DMS53 (cell line): ENCODE results near the gene CHCHD3.
A peak's percentile ranks its signal among the peaks of the same experiment; 100 is the strongest.
"Not testable (repeated sequence)": the region's sequence is repeated elsewhere in the genome, so short reads cannot be mapped to it uniquely, and the experiment has no call there.

ENCODE experiments used
- DNase-seq: peaks from one replicate; lab custom pipeline; 2025; lab: John Stamatoyannopoulos, UW

Gene CHCHD3

DNA sequence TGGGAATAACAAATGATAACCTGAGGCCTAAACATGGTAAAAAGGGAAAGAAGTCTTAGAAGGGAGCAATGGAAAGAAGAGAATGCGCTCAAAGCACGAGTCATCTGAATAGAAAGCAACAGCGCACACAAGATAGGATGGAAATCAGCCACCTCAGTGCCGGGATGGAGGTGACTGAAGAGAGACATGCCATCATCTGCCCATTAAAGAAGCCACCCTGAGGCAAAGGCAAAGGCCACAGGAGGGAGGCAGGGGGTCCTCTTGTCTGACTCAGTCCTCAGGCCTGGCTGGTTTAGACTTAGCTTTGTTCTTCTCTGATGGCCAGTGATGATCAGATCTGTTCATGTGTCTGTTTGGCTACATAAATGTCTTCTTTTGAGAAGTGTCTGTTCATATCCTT, 180.6 kb downstream of the CHCHD3 start:
- no peak for DNase-seq

DNA sequence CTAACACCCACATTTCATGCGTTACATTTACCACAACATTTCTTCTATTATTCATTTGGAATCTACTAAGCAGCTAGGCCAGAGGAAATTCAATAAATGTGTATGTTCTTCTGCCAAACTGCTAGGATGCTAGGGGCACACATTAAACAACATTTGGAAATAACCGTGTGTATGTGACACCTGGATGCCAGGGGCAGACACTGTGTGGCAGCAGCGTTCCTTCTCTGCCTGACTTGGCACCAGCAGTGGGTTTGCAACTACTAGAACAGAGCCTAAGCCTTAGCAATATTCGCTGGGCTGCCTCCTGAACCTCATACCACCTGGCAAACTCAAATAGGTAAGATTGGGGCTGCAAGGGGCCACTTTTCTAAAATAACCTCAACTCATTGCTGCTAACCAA, 182.1 kb downstream of the CHCHD3 start:
- DNase-seq = peak; percentile 30

DNA sequence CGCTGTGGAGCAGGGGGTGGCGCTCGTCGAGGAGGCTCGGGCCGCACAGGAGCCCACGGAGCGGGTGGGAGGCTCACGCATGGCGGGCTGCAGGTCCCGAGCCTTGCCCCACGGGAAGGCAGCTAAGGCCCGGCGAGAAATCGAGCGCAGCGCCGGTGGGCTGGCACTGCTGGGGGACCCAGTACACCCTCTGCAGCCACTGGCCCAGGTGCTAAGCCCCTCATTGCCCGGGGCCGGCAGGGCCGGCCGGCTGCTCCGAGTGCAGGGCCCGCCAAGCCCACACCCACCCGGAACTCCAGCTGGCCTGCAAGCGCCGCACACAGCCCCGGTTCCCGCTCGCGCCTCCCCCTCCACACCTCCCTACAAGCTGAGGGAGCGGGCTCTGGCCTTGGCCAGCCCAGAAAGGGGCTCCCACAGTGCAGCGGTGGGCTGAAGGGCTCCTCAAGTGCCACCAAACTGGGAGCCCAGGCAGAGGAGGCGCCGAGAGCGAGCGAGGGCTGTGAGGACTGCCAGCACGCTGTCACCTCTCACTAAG, 183.2 kb downstream of the CHCHD3 start:
- not testable (repeated sequence) for DNase-seq

DNA sequence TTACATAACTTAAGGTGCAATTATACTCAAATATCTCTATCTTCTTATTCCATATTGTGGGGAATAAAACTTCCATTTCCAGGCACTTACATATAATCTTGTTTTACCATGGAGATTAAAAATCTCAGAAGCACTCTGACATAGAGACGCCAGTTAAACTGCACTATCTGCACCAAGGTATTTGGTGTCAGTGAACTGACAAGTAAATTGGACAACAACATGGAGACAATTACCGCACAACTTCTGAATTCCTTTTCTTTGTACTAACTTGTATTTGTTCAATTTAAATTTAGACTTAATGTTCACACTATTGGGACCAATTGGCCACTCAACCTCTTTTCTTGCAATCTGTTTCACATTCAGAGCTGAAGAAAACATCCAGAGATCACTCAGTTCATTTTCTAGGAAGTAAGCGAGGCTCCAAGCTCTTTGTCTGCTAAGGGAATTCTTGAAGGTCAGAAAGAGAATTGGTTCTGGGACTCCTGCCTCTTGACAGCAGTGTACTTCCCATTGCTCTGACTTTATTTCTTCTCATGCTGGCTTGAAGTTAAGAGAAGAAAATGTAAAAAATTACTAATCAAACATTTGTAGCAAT, 184.7 kb downstream of the CHCHD3 start:
- no peak for DNase-seq

DNA sequence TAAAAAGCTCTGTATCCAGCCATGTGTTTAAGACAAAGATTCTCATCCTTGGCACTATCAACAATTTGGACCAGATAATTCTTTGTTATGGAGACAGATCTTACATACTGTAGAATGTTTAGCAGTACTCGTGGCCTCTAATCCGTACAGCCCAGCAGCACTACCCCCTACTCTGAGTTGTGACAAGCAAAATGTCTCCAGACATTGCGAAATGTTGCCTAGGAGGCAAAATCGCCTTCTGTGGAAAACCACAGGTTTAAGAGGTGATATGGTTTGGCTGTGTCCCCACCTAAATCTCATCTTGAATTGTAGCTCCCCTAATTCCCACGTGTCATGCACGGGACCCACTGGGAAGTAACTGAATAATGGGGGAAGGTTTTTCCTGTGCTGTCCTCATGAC, 186.7 kb downstream of the CHCHD3 start:
- no peak for DNase-seq

DNA sequence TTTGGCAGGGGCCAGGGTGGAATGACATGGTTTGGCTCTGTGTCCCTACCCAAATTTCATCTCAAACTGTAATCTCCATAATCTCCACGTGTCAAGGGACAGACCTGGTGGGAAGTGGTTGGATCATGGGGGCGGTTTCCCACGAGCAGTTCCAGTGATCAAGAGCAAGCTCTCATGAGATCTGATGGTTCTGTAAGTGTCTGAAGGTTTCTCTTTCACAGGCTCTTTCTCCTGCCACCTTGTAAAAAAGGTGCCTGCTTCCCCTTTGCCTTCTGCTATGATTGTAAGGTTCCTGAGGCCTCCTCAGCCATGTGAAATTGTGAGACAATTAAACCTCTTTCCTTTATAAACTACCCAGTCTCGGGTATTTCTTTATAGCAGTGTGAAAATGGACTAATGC, 188.3 kb downstream of the CHCHD3 start:
- DNase-seq = no peak

DNA sequence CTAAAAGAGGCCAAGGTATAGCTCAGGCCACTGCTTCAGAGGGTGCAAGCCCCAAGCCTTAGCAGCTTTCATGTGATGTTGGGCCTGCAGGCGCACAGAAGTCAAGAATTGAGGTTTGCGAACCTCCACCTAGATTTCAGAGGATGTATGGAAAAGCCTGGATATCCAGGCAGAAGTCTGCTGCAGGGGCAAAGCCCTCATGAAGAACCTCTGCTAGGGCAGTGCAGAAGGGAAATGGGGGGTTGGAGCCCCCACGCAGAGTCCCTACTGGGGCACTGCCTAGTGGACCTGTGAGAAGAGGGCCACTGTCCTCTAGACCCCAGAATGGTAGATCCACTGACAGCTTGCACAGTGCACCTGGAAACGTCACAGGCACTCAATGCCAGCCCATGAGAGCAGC, 189.1 kb downstream of the CHCHD3 start:
- DNase-seq = not testable (repeated sequence)

DNA sequence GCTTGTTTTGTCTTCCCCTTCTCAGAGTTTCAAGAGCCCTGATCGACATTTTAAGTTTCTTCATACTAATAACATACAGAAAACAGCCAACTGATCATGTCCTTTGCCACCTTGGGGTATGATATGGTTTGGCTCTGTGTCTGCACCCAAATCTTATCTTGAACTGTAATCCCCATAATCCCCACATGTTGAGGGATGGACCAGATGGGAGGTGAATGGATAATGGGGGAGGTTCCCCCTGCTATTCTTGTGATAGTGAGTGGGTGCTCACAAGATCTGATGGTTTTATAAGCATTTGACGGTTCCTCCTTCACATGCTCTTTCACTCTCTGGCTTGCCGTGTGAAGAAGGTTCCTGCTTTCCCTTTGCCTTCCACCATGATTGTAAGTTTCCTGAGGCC, 190.3 kb downstream of the CHCHD3 start:
- DNase-seq = no peak

DNA sequence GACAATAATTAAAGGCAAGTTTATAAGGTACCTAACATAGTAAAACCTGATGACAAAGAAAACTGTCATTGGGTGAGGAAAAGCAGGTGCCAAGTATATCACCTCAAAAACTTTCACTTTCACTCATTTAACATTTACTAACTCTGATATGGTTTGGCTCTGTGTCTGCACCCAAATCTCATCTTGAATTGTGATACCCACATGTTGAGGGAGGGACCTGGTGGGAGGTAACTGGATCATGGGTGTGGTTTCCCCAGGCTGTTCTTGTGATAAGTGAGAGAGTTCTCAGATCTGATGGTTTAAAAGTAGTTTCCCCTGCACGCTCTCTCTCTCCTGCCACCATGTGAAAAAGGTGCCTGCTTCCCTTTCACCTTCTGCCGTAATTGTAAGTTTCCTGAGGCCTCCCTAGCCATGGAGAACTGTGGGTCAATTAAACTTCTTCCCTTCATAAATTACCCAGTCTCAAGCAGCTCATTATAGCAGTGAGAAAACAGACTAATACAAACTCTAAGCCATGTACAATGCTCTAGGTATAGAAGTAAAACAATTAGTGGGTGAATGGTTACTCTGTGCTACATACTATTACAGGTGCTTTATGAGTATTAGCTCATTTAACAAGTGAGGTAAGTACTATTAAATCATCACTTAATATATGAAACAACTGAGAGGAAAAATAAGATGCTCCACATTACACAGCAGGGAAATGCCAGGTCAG, 199.0 kb downstream of the CHCHD3 start:
- DNase-seq = no peak

DNA sequence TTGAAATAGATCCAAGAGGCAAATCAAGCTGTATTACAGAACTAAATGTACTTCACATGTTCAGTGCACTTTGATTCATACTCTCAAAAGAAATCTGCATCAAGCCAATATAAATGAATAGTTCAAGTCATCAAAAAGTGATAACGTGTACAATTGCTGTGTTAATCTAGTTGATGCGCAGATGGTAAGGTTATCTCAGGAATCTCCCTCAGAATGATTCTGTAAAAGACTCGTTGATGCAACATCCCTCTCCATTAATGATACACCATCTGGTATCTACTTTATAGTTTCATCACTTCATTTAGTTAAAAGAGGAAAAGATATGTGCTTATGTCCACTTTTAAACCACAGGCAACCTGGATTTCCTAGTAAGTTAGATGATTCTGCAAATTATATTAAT, 200.6 kb downstream of the CHCHD3 start:
- no peak for DNase-seq

DNA sequence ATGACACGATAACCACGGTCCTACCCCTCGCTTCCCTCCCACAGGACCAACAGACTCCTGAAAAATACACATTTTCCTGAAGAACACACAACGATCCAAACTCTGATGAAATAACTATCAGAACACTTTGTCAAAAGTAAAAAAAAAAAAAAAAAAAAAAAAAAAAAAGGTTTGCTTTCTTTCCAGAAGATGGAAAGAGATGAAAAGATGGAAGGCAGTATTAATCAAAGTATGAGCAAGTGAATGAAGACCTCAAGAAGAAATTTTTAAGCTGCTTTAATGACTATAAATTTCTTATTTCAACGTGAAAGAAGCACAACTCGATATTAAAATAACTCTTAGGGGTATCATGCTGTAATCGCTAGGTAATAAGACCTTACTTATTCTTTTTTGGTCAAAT, 202.3 kb downstream of the CHCHD3 start:
- DNase-seq = no peak

DNA sequence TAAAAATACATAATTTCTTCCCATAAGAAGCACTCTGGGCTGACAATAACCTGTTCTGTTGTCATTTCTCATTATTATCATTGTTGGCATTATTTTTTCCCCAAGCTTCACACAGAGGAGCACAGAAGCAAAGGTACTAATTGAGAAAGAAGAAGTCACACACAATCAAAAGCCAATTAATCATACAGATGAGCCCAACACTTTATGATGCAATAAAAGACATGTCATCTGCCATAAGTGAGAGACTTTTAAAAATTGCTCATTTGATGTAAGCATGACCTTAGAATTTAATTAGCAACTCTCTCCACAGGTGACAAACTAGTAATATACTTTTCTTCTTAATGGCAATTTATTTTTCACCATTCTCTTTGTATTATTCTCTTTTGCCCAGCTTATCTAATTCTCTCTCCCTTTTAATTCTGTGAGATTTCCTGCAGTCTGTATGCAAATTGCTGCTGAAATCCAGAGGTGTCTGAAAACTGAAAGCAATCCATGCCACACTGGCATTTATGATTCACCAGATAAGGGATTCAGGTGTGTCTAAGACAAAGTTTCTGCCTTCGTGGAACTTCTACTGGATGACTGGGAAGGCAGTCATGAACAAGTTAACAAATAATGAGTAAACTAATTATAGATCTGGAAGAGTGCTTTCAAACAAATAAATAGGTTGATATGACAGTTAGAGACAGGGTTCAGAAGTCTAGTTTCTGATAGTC, 203.5 kb downstream of the CHCHD3 start:
- no peak for DNase-seq

DNA sequence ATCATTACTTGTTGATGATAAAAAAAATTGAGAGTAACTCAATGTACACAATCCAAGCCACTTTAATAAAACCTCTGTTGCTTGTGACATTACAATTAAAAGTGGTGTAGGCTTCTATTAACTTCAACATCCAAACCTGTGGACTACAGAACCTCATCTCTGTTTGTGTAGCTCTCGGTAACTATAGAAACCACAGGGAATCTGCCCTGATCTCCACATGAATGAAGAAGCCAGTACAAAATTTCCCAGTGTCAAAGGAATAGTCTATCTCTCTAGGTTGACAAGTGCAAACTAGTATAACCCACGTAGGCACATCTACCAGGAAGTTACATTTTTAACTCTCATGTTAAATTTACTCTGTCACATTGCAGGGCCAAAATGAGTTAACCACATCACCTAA, 204.3 kb downstream of the CHCHD3 start:
- DNase-seq = no peak

DNA sequence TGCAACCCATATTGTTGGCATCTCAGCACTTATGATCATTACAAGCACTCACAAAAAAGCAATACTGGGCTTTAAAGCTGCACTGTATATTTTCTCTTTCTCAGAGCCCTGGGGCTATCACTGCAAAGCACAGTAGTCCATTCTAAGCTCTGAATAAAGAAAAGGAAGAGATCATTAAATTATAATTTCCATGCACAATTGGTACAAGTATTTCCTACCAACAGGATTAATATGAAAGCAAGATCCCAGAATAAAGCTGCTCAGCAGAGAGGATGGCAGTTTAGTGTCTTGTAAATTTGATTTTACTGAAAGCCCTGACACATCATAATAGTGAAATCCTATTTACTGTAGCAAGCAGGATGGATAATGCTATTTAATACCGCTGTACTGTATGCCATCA, 205.3 kb downstream of the CHCHD3 start:
- no peak for DNase-seq

DNA sequence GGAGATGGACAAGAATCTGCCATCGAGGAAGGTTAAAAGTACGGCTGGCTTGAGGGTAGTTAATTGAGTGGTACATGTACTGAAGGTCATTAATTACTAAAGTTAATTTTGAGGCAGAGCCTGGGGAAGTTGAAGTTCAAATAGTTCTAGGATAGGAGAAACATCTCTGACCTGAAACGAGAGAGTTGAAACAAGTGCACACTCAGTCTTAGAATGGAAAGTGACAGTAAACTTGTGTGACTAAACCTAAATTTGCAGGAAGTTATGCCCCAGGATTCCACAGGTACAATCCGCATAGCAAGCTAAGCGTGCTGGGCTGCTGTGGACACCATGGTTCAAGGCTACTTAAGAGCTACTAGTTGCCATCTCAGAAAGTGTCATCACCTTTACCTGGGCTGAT, 209.9 kb downstream of the CHCHD3 start:
- DNase-seq = no peak

DNA sequence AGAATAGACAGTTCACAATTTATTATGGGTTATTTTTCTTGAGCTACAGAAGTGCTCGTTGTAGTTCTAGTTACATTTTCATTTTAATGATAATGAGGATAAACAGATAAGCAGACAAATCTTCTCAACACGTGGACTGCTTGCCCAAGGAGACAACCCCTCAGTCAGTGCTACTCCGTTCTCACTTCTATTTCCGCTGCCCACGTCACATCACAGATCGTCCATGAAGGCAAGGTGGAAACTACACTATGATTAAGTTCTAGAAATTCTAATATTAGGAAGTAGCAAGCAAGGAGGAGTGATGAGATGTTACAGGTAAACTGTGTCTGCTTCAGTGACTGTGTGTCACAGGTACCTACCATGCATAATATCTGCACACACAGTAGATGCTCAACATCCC, 210.5 kb downstream of the CHCHD3 start:
- no peak for DNase-seq

DNA sequence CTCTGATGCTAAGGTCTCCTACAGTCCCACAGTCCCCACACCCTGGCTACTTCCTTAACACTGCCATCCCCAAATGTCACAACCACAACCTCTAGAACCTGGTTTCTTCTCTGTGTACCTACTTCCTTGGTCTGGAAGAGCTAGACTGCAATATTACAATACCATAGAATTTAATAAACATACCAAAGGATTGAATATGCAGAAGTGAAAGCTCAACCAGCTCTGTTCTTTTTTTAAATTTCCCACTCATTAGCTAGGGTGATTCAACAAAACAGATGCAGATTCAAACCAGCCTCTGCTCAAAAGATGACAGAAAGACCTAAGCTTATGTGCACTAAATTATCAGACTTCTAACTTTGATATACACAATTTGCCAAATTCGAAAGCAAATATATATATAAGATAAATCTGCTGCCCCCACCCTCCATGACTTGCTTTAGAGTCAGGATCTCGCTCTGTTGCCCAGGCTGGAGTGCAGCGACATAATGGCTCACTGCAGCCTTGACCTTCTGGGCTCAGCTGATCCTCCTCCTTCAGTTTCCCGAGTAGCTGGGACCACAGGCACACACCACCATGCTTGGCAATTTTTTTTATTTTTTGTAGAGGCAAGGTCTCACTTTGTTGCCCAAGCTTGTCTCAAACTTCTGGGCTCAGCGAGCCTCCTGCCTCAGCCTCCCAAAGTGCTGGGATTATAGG, 212.6 kb downstream of the CHCHD3 start:
- no peak for DNase-seq

DNA sequence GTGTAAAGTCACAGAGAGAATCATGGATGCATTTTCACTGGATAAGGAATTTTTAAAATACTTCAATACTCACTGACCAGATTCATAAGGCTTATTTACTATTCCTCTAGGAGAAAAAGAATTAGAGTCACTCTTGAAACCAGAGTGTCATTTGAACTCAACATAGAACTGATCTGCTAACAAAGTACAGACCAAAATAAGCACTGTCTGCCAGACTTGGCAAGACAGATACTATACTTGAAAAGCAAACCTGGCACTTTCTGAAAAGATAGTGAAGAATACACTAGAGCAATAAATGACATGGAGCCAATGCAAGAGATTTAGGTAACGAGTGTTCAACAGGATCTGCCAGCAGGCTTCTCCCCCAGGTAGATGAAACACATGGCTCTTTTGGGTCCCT, 215.3 kb downstream of the CHCHD3 start:
- DNase-seq = no peak

DNA sequence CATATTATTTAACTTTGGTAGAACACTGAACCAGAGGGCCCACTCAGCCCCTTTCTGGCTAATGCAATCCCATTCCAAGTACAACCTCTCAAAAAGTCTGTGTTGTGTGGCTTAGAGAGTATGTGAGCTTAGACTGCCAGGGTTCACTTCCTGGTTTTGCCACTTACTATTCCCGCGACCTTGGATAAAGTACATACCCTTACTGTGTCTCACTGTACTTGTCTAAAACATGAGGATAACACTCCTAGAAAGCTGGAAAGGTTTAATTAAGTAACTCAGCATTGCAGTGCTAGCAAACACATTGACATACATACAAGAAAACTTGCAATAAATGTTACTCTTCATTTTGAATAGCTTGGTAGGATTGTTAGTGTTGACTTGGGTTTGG, 215.8 kb downstream of the CHCHD3 start:
- no peak for DNase-seq

DNA sequence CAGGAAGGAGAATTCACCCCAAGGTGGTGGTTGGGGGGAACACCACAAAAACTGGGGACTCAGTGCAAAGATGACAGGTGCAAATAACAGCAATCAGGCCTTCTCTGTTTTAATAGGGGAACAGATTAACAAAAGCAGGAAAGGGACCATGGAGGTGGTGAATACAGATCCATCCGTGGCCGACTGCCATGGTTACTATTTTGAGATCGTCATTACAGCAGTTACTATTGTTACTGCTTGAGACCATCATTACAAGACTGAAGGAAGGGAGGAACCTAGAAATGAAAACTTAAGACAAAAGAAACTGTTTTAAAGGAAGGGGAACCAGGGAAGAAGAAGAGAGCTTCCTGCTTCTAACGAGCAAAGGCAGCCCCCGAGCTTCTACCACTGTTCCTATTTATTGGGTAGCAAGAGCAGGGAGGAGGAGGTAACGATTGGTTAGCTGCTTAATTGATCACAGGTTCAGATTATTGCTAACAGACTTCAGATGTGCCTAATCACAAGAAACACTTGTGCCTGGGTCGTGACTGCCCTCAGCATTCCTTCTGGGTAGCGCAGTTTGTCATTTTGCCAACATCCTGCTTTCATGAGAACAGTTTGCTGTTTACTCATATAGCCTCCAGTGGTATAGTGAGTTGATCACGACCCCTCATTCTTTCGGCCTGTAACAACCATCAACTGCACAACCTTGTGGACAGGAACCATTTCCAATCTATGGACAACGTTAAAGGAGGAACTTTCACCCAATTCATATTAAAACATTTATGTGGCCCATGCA, 216.3 kb downstream of the CHCHD3 start:
- no peak for DNase-seq

DNA sequence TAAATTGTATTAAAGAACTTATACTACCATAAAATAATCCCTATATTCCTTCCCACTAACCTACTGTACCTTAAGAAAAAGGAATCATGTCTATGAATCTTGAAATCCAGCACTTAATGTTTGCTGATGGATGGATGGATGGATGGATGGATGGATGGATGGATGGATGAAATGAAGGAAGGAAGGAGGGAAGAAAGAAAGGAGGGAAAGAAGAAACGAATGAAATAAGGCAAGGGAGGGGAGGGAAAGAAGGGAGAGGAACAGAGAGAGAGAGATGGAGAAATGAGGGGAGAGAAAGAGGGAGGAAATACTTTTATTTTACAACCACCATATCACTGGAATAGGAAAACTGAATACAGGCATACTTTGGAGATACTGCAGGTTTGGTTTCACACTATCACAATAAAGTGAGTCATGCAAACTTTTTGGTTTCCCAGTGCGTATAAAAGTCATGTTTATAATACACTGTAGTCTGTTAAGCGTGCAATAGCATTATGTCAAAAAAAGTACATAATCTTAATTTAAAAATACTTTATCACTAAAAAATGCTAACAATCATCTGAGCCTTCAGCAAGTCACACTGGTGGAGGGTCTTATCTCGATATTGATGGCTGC, 219.8 kb downstream of the CHCHD3 start:
- DNase-seq = no peak
